Left renal cortex interstitium (tissue), 4 donors: ENCODE data around the gene ELMO2. TPM values are rescaled to one million over a fixed set of nuclear protein-coding genes. Genes with fewer than 3 reads are reported as not detected.

Experiments
- polyA plus RNA-seq, 4 donors: library from polyadenylated mRNA; unstranded; fragments of 120-200 nt; gene quantifications; one replicate each; pipeline ENCODE4 v1.2.1, GENCODE V29; 2013; ENCODE audit not compliant: insufficient read length in 4 of 4

The ELMO2 gene
- polyA plus RNA-seq, 4 donors: 60.7 to 76.3 (median 66.9) TPM

Other genes with a start within 250 kb of the ELMO2 start
- gene CDH22, start 98.1 kb downstream of the ELMO2 start, polyA plus RNA-seq: under 1 TPM in 2 of 4 donors, not detected in 2; 0.05 TPM
- gene ZNF334, start 106.9 kb upstream of the ELMO2 start, polyA plus RNA-seq: 10 to 100 TPM; 19.5 to 46.7 (median 31.3) TPM
- not detected for gene OCSTAMP, start 144.0 kb upstream of the ELMO2 start, polyA plus RNA-seq
- gene SLC13A3, start 244.8 kb upstream of the ELMO2 start, polyA plus RNA-seq: 10 to 100 TPM in 3 of 4 donors, 1 to 10 TPM in 1; 8.8 to 22.9 (median 20.3) TPM